ENCODE measurements around the gene ASIC1.
"Not testable (repeated sequence)": the region's sequence is repeated elsewhere in the genome, so short reads cannot be mapped to it uniquely, and the experiment has no call there.

The ASIC1 gene

DNA sequence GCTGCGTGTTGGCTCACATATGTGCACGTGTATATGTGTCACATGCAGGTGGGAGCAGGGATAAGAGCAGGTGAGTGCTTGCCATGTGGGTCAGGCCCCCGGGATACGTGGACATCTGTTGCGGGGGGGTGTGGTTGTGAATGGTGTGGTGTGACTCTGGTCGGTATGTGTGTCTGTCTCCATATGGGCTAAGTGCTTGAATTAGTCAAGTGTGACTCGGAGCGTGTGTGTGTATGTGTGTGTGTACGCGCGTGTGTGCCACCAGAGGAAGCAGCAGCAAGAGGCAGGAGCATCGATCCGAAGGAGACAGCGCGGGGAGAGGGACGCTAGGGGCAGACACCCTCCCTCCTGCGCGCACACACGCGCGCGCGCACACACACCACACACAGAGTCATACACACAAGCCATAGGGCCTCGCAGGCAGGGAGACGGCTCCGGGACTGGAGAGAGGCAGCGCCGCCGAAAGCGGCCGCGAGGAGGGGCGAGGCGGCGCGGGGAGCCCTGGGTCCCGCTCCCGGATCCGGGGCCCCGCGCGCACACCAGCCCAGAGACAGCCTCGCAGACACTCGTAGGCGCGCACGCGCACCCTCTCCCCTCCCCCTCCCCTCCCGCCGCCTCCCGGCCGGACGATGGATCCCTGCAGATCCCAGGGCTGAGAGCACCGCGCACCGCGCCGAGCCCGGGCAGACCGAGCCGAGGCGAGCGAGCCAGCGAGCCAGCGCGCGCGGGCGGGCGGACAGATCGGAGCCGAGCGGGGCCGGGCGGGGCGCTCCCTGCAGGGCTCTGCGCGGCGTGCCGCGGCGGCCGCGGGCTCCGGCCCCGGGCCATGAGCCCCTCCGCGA, at the start of gene ASIC1:
TSS of gene ASIC1 (plus strand) at position 597 of the 842 bp plus-strand sequence. CDS start 1,171 bp downstream, outside the sequence.
- no peak for DNase-seq (ENCODE audit: low spot score)

DNA sequence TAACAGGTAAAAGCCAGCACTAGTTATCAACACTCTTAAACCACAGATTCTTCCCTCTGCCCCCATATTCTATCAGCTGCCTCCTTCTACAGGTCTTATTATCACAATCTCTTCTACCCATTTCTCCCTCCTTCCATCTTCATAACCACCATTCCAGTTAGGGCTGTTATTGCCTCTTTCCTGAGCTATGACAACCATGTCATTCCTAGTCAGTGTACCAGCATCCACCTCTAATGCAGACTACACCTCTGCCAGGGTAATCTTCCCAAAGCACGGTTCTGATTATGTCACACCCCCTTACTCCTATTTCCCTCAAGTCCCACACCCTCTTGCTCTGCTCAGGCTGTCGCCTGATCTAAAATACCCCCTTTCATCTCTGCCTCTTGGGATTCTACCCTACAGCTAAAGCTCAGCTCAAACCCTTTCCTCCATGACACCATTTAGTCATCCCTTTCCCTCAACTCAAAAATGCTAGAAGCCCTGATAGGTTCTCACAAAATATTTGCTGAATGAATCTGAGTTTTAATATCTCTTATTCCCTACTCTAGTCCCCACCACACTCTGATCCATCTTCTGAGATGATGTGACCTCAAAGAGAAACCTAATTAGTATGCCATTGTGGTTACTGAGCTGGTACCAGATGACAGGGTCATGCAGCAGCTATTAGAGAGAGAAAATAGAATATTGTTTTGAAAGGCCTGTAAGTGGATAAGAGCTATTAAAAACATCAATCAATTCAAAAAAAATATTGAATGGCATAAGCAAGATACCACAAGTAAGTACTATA, 43.8 kb upstream of the ASIC1 start:
- no peak for DNase-seq (ENCODE audit: low spot score)

DNA sequence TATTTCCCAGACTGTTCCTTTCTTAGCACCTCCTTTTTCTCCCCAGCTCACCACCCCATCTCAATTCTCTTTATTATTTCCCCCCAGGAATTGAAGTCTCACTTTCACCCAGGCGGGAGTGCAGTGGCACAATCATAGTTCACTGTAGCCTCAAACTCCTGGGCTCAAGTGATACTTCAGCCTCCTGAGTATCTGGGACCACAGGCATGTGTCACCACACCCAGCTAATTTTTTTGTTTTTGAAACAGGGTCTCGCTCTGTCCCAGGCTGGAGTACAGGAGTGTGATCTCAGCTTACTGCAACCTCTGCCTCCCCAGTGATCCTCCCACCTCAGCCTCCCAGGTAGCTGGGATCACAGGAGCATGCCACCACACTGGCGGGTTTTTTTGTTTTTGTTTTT, 43.1 kb upstream of the ASIC1 start:
- DNase-seq (ENCODE audit: low spot score) = no peak

DNA sequence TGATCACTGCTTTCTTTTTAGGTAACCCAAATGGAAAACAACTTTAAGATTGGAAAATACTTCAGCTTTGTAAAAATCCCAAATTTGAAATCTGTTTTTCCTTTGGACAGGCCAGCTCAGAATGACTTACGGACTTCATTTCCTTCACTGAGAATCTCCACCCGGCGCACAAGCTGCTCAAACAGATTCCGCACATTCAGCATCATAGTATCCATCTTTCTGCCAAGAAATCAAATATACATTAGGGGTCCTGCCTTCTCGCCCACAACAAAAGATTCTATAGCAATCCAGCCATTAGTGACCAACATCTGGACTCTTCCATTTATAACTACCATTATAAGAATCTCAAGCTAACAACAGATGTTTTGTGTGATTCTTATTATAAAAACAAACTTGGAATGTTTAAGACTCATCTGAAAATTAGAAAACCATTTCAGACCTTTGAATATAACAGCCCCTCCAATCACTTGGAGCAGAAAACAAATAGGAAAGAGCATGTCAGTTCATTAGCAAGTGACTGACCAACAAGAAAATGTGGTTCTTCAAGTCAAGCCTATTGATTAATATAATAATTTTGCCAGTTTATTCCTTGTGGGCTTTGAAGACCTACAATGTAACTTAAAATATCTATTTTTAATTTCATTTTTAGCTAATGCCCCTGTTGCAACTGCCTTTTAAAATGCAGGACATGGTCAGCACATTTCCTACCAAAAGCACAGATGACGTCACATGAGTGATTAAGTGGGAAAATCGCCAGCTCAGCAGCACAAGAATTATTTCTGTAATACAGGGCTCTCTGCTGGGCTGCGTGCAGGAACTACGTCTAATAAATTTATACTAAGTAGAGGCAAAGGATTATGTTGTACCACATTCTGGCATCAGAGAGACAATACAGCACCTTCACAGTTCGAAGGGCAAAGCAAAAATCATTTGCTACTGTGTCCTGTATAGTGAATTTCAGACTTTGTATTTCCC, 40.6 kb upstream of the ASIC1 start:
- DNase-seq (ENCODE audit: low spot score) = no peak

DNA sequence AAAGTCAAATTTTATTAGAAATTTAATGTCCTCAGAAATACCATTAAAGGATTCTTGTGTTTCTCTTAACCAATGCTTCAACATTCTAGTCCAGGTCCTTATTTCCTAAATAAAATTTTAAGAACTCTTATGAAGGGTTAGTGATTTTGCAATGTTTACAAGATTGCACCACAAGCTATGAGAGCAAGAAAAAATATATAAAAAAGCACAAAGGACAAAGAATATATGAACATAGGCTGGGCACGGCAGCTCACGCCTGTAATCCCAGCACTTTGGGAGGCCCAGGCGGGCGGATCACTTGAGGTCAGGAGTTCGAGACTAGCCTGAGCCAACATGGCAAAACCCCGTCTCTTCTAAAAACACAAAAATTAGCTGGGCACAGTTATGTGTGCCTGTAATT, 39.8 kb upstream of the ASIC1 start:
- no peak for DNase-seq (ENCODE audit: low spot score)

DNA sequence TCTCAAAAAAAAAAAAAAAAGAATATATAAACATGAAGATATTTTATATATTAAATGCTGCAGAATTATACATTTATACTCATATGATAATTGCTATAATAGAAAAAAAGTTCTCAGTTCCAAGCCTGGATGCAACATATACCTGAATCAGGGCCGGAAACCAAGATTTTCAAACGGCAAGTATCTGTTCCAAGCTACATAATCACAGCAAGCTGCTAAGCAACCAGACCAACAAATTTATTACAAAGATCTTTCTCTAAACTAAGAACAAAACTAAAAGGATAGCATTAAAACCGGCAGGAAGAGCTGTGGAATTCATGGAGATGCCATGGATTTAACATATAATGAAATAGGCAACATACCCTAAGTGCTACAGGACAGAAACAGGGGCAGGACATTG, 39.2 kb upstream of the ASIC1 start:
- DNase-seq (ENCODE audit: low spot score) = no peak

DNA sequence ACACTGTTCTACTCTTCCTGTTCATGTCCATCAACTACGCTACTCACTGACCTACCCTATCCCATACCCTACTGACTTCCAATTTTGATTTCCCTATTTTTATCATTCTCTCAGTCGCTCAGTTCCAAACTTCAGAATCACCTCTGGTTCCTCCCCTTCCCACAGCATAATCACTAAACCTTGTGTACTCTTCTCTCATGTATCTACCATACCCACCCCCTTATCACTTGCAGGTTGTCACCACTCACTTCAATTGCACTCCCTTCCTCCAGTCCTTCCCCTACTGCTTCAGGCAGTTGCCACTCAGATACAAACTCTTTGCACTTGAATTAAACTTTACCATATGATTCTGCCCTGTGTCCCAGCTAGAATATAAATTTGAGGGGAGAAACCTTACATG, 38.4 kb upstream of the ASIC1 start:
- no peak for DNase-seq (ENCODE audit: low spot score)

DNA sequence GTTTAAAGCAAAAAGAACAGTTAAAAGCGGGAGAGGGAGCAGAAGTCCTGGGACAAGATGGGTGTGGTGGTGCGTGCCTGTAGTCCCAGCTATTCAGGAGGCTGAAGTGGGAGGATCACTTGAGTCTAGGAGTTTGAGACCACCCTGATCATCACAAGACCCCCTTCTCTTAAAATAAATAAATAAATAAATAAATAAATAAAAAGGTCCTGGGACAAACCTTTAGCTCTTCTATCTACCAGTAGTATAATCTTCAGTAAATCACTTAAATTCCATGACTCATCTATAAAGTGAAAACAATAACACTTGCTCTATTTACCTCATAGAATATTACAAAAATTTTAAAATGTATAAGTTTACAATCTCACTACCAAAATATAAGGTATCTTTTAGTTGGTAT, 37.9 kb upstream of the ASIC1 start:
- no peak for DNase-seq (ENCODE audit: low spot score)

DNA sequence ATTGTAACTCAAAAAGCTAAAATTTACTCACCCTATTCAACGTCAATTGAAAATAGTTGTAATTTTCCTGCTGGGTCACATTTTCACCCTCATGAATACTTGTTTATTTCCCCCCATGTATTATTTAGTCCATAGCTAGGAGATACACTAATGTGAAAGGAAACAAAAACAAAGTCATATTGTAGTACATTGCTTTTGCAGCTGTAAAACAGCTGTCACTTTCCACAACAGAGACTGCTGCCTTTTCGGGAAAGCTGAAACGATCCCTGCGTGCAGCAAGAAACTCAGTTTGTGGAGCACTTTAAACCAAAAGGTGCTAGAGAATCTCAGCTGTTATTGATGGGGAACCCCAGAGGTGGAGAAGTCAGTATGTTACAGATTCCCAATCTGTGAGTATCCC, 36.4 kb upstream of the ASIC1 start:
- DNase-seq (ENCODE audit: low spot score) = no peak

DNA sequence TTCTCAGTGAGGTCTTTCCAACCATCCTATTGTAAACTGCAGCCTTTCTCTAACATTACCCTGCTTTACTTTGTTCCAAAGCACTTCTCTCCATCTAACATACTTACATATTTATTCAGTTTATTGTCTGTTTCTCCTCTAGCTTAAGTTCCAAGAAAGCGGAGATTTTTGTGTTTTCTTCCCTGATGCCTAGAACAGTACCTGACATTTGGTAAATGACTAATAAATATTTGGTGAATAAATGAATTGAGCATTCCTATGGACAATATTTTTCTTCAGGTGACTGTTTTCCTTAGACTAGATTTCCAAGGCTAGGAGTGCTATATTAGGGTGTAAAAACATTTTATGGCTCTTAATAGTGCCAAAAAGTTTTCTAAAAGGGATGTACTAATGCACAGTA, 34.5 kb upstream of the ASIC1 start:
- no peak for DNase-seq (ENCODE audit: low spot score)

DNA sequence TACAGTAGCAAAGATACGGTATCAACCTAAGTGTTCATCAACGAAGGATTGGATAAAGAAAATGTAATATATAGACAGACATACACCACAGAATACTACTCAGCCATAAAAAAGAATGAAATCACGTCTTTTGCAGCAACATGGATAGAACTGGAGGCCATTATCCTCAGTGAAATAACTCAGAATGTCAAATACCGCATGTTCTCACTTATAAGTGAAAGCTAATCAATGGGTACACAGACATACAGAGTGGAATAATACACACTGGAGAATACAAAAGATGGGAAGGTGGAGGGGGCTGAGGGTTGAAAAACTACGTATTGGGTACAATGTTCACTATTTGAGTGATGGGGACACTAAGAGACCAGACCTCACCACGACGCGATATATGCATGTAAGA, 33.2 kb upstream of the ASIC1 start:
- DNase-seq (ENCODE audit: low spot score) = no peak

DNA sequence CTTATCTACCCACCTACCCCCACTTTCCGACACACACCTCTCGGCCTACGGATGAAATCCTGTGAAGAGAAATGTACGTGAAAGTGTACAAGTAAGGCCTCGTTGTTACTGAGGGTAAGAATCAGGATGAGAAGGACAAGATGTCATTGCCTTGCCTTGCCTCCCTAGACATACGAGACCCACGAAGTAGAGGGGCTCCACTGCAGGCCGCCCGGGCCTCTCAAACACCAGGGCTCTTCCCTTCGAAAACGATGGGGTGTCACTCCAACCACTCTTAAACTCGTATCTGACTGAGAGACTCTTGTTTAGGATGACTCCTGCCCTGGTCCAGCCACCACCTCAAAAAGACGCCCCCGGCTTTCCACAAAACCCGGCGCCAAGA, 32.6 kb upstream of the ASIC1 start:
- no peak for DNase-seq (ENCODE audit: low spot score)

DNA sequence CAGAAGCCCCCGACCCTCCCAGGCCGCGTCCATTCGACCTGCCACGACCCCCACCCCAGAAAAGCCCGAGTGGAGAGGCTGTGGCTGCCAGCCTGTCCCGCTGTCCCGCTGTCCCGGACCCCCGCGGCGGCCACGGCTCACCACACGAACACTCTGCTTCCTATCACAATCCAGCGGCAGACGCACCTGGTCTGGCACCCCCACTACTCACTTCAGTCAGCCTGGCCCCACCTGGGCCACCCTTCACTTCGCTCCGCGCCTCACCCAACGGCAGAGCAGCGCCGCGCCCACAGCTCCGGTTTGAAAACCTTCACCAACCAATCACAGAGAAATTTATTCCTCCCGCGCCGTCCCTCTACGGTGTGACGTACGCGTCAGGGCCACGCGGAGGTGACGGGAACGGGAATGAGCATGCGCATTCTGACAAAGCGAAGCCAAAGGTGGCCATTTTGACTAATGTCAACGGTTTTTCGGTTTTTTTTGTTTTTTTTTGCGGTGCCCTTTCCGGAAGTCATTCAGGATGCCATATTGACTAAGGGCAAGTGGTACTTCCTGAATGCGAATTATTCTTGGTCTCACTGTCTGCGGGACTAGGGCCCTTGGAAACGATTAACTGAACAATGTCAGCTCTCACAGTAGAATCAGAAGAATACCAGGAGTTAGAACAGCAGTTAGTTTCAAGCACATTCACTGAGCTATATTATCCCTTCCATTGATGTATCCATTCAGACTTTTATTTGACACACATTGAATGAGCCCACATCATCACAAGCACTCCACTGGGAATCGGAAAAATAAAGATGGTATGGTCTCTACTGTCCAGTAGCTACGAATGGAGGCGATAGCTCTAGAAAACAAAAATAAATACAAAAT, 32.0 kb upstream of the ASIC1 start, which contains the start of gene RACGAP1:
TSS of gene RACGAP1 (minus strand) at position 308 of the 873 bp plus-strand sequence. CDS start 8,779 bp downstream, outside the sequence.
- DNase-seq (ENCODE audit: low spot score) = peak; percentile 99

DNA sequence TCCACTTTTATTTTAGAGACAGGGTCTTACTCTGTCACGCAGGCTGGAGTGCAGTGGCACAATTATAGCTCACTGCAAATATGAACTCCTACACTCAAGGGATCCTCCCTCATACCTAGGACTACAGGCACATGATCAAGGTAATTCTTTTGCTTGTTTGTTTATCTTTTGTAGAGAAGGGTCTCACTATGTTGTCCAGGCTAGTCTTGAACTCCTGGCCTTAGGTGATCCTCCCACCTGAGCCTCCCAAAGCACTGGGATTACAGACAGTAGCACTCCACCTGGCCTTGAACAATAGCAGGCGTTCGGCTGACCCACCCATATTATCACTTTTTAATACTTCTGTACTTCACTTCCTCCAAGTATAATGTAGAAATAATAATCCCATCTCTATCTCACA, 30.7 kb upstream of the ASIC1 start:
- DNase-seq (ENCODE audit: low spot score) = no peak

DNA sequence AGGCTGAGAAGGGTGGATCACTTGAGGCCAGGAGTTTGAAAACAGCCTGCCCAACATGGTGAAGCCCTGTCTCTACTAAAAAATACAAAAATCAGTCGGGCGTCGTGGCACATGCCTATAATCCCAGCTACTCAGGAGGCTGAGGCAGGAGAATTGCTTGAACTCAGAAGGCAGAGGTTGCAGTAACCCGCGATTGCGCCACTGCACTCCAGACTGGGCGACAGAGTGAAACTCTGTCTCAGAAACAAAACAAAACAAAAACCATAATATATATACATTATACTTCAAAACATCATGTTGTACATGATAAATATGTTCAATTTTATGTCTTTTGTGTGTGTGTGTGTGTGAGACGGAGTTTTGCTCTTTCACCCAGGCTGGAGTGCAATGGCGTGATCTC, 26.9 kb upstream of the ASIC1 start:
- DNase-seq (ENCODE audit: low spot score) = not testable (repeated sequence)

DNA sequence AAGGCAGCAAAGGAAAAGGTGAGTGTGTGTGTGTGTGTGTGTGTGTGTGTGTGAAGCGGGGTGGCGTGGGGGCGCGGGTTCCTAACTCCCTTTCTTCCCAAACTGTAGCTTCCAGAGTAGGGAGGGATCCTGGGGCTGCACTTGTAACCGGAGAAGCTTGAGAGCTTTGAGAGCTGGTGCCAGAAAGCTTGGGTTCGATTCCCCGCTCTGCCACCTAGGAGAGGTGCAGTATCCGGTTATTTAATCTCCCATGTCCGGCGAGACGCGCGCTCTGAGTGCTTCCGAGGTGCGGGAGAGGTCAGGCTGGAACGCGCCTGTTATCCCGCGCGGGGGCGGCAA, 24.9 kb upstream of the ASIC1 start:
- no peak for DNase-seq (ENCODE audit: low spot score)

DNA sequence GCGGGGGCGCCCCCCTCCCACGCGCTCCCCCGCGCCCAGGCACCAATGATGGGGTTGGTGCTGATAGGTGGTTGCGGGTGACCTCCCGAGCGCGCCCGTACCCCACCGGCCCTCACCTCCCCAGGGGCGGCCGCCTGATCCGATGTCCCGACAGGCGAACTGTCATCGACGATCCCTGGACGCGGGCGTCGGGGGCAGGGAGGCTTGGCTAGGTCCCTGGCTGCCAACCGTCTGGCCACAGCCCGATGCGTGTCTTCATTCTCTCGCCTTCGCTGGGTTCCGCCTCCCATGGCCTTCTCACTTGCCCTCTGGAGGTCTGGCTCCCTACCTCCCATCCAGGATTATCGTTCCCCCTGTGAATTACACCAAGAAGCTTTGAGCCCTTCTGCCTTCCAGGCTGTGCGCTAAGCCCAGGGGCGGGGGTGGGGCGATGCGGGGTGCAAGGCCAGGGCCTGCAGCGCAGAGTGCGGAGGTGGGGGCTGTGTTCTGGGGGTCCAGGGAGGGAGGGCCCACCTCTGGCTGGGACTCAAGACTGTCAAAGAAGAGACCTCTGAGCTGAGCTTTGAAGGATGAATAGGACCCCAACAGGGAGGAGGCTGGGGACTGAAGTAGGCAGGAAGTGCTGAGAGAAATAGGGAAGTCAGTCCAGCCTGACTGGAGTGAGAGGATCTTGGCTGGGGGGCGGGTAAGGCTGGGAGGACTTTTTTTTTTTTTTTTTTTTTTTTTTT, 24.4 kb upstream of the ASIC1 start:
- DNase-seq (ENCODE audit: low spot score) = no peak

DNA sequence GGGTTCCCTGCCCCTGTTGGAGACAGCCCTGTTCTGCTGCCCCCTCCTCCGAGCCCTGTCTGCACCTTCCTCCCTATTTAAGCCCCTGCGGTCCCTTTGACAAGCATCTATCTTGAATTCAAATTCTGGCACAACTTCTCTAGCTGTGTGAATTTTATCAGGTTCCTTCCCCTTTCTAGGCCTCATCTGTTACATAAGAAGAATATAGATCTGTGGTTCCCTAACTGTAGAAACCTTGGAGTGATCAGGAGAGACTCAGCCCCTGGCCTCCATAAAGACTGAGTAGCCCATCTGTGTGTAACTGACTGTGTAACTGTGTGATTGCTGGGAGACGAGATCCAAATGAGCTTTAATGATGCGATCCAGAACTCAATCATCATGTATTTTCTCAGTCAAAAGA, 19.1 kb upstream of the ASIC1 start:
- DNase-seq (ENCODE audit: low spot score) = no peak

DNA sequence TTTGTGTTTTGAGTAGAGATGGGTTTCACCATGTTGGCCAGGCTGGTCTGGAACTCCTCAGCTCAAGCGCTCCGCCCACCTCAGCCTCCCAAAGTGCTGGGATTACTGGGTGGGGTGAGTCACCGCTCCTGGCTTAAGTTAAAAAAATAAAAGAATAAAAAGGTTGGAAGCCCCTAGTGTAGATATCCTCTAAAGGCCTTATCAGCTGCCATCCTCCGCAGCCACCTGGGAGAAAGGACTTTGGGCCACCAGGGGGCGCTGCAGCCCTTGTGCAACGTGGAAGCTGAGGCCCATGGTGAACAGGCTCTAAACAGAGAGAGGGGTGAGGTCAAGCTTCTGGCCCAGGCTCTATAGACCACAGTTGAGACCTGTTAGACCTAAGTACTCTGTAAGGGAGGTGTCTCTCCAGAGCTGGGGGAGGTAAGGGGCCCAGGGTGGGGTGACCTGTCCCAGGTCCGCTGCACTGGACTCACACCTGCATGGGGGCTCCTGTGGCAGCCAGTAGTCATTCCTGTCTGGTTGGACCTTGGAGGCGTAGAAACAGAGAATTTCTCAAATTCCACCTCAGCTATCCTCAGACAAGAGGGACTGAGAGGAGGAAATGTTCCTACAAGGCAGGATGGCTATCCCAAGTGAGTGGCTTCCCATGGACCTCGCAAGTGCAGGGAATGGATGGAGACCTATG, 18.1 kb upstream of the ASIC1 start:
- peak; percentile 92 for DNase-seq (ENCODE audit: low spot score)

DNA sequence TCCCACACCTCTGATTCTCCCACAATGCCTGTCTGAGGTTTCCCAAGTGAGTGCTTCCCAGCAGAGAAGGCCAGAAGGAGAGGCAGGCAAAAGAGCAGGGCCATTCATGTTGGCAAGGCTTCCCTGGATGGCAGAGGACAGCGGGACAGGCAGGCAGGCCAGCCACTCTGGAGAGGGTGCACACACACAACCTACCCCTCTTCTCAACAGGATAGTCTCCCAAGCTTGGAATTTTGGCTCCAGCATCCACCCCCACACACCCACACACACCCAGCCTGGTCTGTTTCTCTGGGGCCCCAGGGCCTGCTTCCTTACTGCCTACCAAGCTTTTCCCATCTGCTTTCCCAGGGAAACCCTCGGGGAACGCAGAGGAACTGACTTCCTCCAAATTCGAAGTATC, 16.7 kb upstream of the ASIC1 start:
- no peak for DNase-seq (ENCODE audit: low spot score)

Data from hematopoietic multipotent progenitor cell treated with erythropoietin and hydrocortisone succinate and interleukin-3 and kit ligand, for 17 days (in vitro differentiated cells).